Measurements from ENCODE around the gene AP5M1. TPM values are rescaled to one million over a fixed set of nuclear protein-coding genes. Genes with fewer than 3 reads are reported as not detected.
"Not testable (repeated sequence)": the region's sequence is repeated elsewhere in the genome, so short reads cannot be mapped to it uniquely, and the experiment has no call there.

Gene AP5M1, protein sequence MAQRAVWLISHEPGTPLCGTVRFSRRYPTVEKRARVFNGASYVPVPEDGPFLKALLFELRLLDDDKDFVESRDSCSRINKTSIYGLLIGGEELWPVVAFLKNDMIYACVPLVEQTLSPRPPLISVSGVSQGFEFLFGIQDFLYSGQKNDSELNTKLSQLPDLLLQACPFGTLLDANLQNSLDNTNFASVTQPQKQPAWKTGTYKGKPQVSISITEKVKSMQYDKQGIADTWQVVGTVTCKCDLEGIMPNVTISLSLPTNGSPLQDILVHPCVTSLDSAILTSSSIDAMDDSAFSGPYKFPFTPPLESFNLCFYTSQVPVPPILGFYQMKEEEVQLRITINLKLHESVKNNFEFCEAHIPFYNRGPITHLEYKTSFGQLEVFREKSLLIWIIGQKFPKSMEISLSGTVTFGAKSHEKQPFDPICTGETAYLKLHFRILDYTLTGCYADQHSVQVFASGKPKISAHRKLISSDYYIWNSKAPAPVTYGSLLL
- total RNA-seq: 10 to 100 TPM; 23.3 to 28.6 TPM

DNA sequence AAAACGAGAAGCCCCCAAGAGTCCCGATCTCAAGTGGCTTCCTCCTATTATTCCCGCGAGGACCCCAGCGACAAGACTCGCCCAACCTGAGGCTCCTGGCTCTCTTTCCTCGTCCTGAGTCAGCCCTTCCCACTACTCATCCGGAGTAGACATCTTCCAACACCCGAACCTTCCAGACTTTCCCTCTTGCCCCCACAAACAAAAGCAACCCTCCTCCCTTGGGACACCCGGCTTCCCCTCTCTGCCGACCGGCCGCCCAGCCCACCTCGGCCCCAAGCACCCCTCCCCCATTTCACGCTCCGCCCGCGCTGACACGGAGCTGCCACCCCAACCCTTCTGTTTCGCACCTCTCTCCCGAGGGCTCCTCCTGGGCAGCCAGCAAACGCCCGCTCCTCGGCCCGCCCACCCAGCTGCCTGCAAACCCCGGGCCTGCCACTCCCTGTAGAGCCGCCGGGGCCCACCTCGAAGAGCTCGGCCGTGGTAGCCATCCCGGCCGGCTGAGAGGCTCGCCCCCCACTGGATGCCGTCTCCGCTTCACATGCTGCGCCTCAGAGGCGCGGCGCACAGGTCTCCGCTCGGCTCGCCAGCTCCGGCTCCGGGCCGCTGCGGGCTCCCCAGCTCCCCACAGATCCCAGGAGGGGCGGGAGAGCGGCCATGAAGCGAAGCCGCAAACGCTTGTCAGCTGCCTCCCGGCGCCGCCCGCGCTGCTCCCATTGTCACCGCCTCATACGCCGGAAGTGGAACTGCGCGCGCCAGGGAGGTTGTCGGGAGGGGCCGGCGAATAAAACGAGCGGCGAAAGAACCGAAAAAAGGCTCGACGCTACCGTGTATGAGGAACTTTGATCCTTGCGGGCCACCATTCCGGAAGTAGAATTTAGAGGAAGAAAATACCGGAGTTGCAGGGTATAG lies at the start of gene AP5M1, which contains the start of gene EXOC5:
AP5M1 (plus strand) TSS at position 811 of the 909 bp plus-strand sequence. CDS start 344 bp downstream, outside the sequence.
EXOC5 (minus strand) TSS at position 745 of the 909 bp plus-strand sequence; CDS start at position 488, 257 bp downstream.
- H3K4me1 ChIP-seq: peaks cover 0 to 42% of the 10 kb centered on the region in 2 donors
- H3K4me3 ChIP-seq: peak within 1 kb of the TSS; percentile 83 to 95
- H3K27ac ChIP-seq: peak within 1 kb of the TSS; percentile 99
- DNase-seq (ENCODE audit: low spot score): peak; percentile 89
- no peaks in the 10 kb centered on the region for H3K27me3 ChIP-seq
- no peaks in the 10 kb centered on the region for H3K36me3 ChIP-seq
- no peaks in the 10 kb centered on the region for H3K9me3 ChIP-seq
- TF ChIP-seq, protein P1, sequence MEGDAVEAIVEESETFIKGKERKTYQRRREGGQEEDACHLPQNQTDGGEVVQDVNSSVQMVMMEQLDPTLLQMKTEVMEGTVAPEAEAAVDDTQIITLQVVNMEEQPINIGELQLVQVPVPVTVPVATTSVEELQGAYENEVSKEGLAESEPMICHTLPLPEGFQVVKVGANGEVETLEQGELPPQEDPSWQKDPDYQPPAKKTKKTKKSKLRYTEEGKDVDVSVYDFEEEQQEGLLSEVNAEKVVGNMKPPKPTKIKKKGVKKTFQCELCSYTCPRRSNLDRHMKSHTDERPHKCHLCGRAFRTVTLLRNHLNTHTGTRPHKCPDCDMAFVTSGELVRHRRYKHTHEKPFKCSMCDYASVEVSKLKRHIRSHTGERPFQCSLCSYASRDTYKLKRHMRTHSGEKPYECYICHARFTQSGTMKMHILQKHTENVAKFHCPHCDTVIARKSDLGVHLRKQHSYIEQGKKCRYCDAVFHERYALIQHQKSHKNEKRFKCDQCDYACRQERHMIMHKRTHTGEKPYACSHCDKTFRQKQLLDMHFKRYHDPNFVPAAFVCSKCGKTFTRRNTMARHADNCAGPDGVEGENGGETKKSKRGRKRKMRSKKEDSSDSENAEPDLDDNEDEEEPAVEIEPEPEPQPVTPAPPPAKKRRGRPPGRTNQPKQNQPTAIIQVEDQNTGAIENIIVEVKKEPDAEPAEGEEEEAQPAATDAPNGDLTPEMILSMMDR (IDR thresholded peaks at IDR 0.05): peak in 1 of 2 donors; percentile 27

DNA sequence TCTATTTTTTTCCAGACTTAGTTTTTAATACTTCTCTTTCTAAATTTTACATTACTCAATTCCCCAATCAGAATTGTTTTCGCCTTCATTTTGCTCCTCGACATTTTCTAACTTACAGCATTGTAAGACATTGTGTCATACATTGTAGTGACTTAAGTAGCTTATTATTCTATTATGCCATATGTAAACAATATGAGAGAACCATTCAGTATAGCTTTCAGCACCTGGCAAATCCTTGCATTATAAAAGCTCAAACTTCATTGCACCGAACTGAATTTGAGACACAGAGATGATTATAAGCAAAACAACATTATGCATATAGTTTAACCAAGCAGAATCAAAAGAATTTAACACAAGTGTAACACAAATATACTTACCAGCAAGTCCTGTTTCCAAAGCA lies 46.8 kb upstream of the AP5M1 start:
- H3K27me3 ChIP-seq: no peaks in the 10 kb centered on the region
- TF ChIP-seq, protein P1 (IDR thresholded peaks at IDR 0.05): no peak
- no peak for DNase-seq (ENCODE audit: low spot score)
- peaks cover 27% of the 10 kb centered on the region for H3K36me3 ChIP-seq
- no peak overlapping the region for H3K4me3 ChIP-seq
- no peak overlapping the region for H3K27ac ChIP-seq
- no peaks in the 10 kb centered on the region for H3K4me1 ChIP-seq
- H3K9me3 ChIP-seq: no peaks in the 10 kb centered on the region

DNA sequence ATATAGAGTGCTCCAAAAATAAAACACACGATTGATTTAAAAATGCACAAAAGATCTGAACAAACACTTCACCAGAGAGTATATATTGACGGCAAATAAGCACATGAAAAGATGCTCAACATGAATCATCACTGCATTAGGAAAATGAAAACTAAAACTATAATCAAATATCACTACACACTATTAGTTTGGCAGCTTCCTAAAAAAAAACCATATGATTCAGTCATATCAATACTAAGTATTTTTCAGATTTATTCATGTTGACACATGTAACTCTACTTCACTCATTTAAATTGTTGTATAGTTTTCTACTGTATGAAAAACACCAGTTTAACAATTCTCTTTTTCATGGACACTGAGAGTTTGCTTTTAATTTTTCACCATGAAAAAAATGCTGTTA lies 41.7 kb upstream of the AP5M1 start:
- Histone ChIP-seq H3K36me3 (peaks cover 32% of the 10 kb centered on the region), H3K4me1 (no peaks in the 10 kb centered on the region), H3K9me3 (no peaks in the 10 kb centered on the region), H3K27ac (no peak overlapping the region), H3K27me3 (no peaks in the 10 kb centered on the region), H3K4me3 (no peak overlapping the region)
- DNase-seq (ENCODE audit: low spot score): no peak
- TF ChIP-seq, protein P1 (IDR thresholded peaks at IDR 0.05): no peak

DNA sequence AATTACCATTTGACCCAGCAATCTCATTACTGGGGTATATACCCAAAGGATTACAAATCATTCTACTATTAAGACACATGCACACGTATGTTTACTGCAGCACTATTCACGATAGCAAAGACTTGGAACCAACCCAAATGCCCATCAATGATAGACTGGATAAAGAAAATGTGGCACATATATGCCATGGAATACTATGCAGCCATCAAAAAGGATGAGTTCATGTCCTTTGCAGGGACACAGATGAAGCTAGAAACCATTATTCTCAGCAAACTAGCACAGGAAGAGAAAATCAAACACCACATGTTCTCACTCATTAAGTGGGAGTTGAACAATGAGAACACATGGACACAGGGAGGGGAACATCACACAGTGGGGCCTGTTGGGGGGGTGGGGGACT lies 40.5 kb upstream of the AP5M1 start:
- not testable (repeated sequence) for H3K4me1 ChIP-seq; H3K27ac ChIP-seq; DNase-seq (ENCODE audit: low spot score); H3K9me3 ChIP-seq; H3K27me3 ChIP-seq; H3K4me3 ChIP-seq
- H3K36me3 ChIP-seq: peaks cover 38% of the 10 kb centered on the region

DNA sequence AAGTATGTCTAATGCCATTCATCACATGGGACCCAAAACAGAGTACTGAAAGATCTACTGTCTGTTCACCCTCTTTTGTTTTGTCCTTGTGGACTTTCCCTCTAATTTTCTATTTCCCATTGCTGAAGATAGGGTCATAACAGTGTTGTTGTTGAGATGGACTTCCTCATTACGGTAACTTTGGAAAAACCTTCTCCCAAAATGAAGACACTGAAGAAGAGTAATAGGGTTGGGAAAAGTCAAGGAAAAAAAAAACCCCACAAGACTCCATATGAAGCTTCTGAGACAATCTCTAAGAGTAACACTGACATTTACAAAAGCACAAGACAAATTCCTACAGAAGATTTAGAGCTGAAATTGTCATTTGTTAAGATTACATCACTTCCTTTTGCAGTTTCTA lies 36.8 kb upstream of the AP5M1 start:
- TF ChIP-seq, protein P1 (IDR thresholded peaks at IDR 0.05): no peak
- Histone ChIP-seq H3K4me3 (no peak overlapping the region), H3K36me3 (peaks cover 46% of the 10 kb centered on the region), H3K4me1 (no peaks in the 10 kb centered on the region), H3K9me3 (no peaks in the 10 kb centered on the region), H3K27me3 (no peaks in the 10 kb centered on the region), H3K27ac (no peak overlapping the region)
- no peak for DNase-seq (ENCODE audit: low spot score)

DNA sequence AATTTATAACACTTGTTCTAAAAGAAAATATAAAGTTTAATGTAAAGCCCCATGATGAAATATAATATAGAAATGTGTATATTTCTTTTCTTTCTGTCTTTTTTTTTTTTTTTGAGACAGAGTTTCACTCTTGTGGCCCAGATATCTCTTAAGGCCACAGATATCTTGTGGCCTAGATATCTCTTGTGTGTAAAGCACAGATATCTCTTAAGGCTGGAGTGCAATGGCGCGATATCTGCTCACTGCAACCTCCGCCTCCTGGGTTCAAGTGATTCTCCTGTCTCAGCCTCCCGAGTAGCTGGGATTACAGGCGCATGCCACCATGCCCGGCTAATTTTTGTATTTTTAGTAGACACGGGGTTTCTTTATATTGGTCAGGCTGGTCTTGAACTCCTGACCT lies 28.7 kb upstream of the AP5M1 start:
- not testable (repeated sequence) for H3K4me1 ChIP-seq; H3K4me3 ChIP-seq; H3K27ac ChIP-seq; H3K9me3 ChIP-seq; DNase-seq (ENCODE audit: low spot score); H3K27me3 ChIP-seq
- H3K36me3 ChIP-seq: peaks cover 19% of the 10 kb centered on the region
